Fibroblast of lung (primary cell): ENCODE data around the gene EPHB1.

ENCODE experiments used
- EZH2 ChIP-seq: IDR thresholded peaks from 2 replicates; pipeline ENCODE4 v1.5.1; 2012; ENCODE audit warnings: low read length, control low read depth, mild to moderate bottlenecking; ENCODE audit errors: missing control alignments
- TF ChIP-seq, protein P1 (sequence below), 2 donors: IDR thresholded peaks in 1 of 2; conservative IDR thresholded peaks in 1 of 2; 1 replicate in 1 of 2; 2 replicates in 1 of 2; pipeline ENCODE4 v1.5.1; 2011 to 2012; ENCODE audit warnings: low read length in 2 of 2, control low read depth in 1 of 2, inconsistent platforms in 1 of 2, low read depth in 1 of 2, mild to moderate bottlenecking in 1 of 2

DNA sequence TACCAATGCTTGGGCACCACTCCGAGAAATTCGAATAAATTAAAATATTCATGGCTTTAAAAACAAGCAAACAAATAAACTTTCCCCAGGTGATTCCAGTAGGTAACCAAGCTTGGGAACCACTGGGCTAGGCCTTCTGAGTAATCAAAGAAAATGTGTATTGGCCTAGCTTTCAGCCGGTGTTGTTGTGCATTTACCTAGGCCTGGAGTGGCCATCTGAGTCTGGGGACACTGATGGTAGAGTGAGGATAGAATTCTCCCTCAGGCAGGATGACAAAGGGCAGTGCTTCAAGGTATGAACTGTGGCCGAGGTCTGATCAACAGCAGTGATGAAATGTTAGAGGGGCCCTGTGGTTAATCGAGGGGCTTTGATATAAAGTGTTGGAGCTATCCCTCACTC is 440.5 kb downstream of the EPHB1 start:
- TF ChIP-seq, protein P1, sequence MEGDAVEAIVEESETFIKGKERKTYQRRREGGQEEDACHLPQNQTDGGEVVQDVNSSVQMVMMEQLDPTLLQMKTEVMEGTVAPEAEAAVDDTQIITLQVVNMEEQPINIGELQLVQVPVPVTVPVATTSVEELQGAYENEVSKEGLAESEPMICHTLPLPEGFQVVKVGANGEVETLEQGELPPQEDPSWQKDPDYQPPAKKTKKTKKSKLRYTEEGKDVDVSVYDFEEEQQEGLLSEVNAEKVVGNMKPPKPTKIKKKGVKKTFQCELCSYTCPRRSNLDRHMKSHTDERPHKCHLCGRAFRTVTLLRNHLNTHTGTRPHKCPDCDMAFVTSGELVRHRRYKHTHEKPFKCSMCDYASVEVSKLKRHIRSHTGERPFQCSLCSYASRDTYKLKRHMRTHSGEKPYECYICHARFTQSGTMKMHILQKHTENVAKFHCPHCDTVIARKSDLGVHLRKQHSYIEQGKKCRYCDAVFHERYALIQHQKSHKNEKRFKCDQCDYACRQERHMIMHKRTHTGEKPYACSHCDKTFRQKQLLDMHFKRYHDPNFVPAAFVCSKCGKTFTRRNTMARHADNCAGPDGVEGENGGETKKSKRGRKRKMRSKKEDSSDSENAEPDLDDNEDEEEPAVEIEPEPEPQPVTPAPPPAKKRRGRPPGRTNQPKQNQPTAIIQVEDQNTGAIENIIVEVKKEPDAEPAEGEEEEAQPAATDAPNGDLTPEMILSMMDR (conservative IDR thresholded peaks at IDR 0.05 in 1 of 2, IDR thresholded peaks at IDR 0.05 in 1 of 2; ENCODE audit: low read depth in 1 of 2, low read length in 2 of 2): no peak
- TF ChIP-seq EZH2: no peak
